Endothelial cell of umbilical vein (primary cell): ENCODE data around the gene PCDHA10. TPM values are rescaled to one million over a fixed set of nuclear protein-coding genes. Genes with fewer than 3 reads are reported as not detected.
A peak's percentile ranks its signal among the peaks of the same experiment; 100 is the strongest.

ENCODE experiments used
- BruUV-seq: library from RNA; stranded (reverse); fragments of 400-500 nt; replicated peaks from 2 replicates; lab custom pipeline; 2021; lab: Mats Ljungman, UMichigan
- CTCF ChIA-PET: fragments of 300-600, 350-600 bp; sonication (Branson Sonifier 250); formaldehyde crosslinking; loops from one replicate; lab custom pipeline; 2021; ENCODE audit warnings: antibody characterized with exemption, inconsistent platforms; lab: Charles Lee
- POLR2A ChIA-PET: fragments of 300-600, 350-600 bp; sonication (Branson Sonifier 250); formaldehyde crosslinking; loops from one replicate; lab custom pipeline; 2021; ENCODE audit warnings: antibody characterized with exemption, inconsistent platforms; lab: Charles Lee
- DNase-seq: peaks from one replicate; pipeline ENCODE4 v3.0.0-alpha.2; 2011; ENCODE audit warnings: low read depth, low spot score
- FAIRE-seq: peaks from 2 replicates; lab custom pipeline; 2011; peaks lifted over from hg19 to GRCh38; lab: Jason Lieb, UNC
- H2AFZ ChIP-seq: 2 replicates; pipeline ENCODE4 v1.6.0; 2012; ENCODE audit warnings: low read depth, low read length, control low read depth, inconsistent platforms
- H3K27ac ChIP-seq: 2 replicates; pipeline ENCODE4 v1.5.1; 2011; ENCODE audit warnings: low read depth, mild to moderate bottlenecking, control low read depth, low read length, moderate library complexity; ENCODE audit not compliant: insufficient read depth
- H3K27me3 ChIP-seq, 2 experiments: 2 replicates each; pipeline versions ENCODE4 v1.6.0 to v1.6.1; 2011; ENCODE audit warnings: low read length in 2 of 2, mixed read lengths in 1 of 2; ENCODE audit not compliant: control insufficient read depth in 2 of 2, insufficient read depth in 2 of 2
- H3K36me3 ChIP-seq, 2 experiments: 2 replicates in 1 of 2; 3 replicates in 1 of 2; pipeline ENCODE4 v1.5.1; 2011; ENCODE audit warnings: low read length in 2 of 2, mild to moderate bottlenecking in 1 of 2, moderate library complexity in 1 of 2; ENCODE audit not compliant: control insufficient read depth in 2 of 2, insufficient read depth in 2 of 2; ENCODE audit errors: extremely low read depth in 1 of 2
- H3K4me1 ChIP-seq: 3 replicates; pipeline ENCODE4 v1.5.1; 2011; ENCODE audit warnings: mild to moderate bottlenecking, low read length; ENCODE audit not compliant: control insufficient read depth, insufficient read depth; ENCODE audit errors: extremely low read depth
- H3K4me2 ChIP-seq: 2 replicates; pipeline ENCODE4 v1.6.1; 2011; ENCODE audit warnings: low read length, control low read depth, mixed read lengths; ENCODE audit not compliant: insufficient read depth
- H3K4me3 ChIP-seq, 3 experiments: fragments of 200-600 bp in 1 of 3; sonication (generic), shearing (Covaris generic) in 1 of 3; replicated peaks in 1 of 3; 2 replicates each; pipeline ENCODE4 v1.5.1; 2011 to 2016; ENCODE audit warnings: control low read depth in 3 of 3, low read length in 3 of 3, mild to moderate bottlenecking in 2 of 3, inconsistent platforms in 1 of 3, low read depth in 1 of 3, moderate library complexity in 1 of 3; ENCODE audit not compliant: insufficient read depth in 1 of 3
- H3K79me2 ChIP-seq: 2 replicates; pipeline ENCODE4 v1.6.0; 2012; ENCODE audit warnings: low read length, inconsistent platforms; ENCODE audit not compliant: control insufficient read depth, insufficient read depth
- H3K9ac ChIP-seq: replicated peaks from 2 replicates; pipeline ENCODE3; 2011; ENCODE audit warnings: low read length, control low read depth; ENCODE audit not compliant: insufficient read depth; ENCODE audit errors: extremely low read depth
- H3K9me1 ChIP-seq: replicated peaks from 3 replicates; pipeline ENCODE4 v1.6.0; 2011; ENCODE audit warnings: mild to moderate bottlenecking, low read length; ENCODE audit not compliant: control insufficient read depth, insufficient read depth; ENCODE audit errors: extremely low read depth
- H3K9me3 ChIP-seq: replicated peaks from 2 replicates; pipeline ENCODE4 v1.5.1; 2012; ENCODE audit warnings: low read length, inconsistent platforms; ENCODE audit not compliant: control insufficient read depth, insufficient read depth
- H4K20me1 ChIP-seq: replicated peaks from 2 replicates; pipeline ENCODE3; 2011; ENCODE audit warnings: mild to moderate bottlenecking, low read length; ENCODE audit not compliant: control insufficient read depth, insufficient read depth; ENCODE audit errors: extremely low read depth
- EZH2 ChIP-seq: IDR thresholded peaks from 2 replicates; pipeline ENCODE4 v1.6.1; 2012; ENCODE audit warnings: borderline replicate concordance, low read depth, mild to moderate bottlenecking, moderate library complexity, low read length, inconsistent platforms; ENCODE audit not compliant: severe bottlenecking
- FOS ChIP-seq: IDR thresholded peaks from 2 replicates; pipeline ENCODE4 v1.6.1; 2011; ENCODE audit warnings: mild to moderate bottlenecking, low read length, moderate library complexity, borderline replicate concordance; ENCODE audit not compliant: insufficient read depth
- POLR2AphosphoS5 ChIP-seq: IDR thresholded peaks from 2 replicates; pipeline ENCODE4 v1.6.1; 2012; ENCODE audit warnings: low read depth, mild to moderate bottlenecking, control low read depth, low read length, moderate library complexity; ENCODE audit not compliant: insufficient read depth
- dilution Hi-C: fragments of 300-500 bp; cut with MboI; formaldehyde crosslinking; loops from one replicate; pipeline ENCODE4 v1.15.0; 2019; ENCODE audit warnings: low sequenced_read_pairs; ENCODE audit not compliant: extremely low pct_ligation_motif_present
- intact Hi-C: fragments of 100-400 bp; cut with micrococcal nuclease; formaldehyde crosslinking; loops from one replicate; pipeline ENCODE4 v1.10.0; 2022
- polyA plus RNA-seq, 4 experiments: library from polyadenylated mRNA; depleted of rRNA in 3 of 4; stranded (reverse) in 3 of 4; unstranded in 1 of 4; fragments of >200 nt; gene quantifications; 2 replicates each; pipeline versions ENCODE4 v1.2.1 to v1.2.3, GENCODE V29; 2011 to 2012; ENCODE audit warnings: missing spikeins in 1 of 4
- total RNA-seq: library from RNA; stranded (reverse); gene quantifications from 2 replicates; pipeline ENCODE4 v1.2.3, GENCODE V29; 2021
- TF ChIP-seq, protein P1 (sequence below), 2 donors: IDR thresholded peaks; 1 replicate in 1 of 2; 2 replicates in 1 of 2; pipeline ENCODE4 v1.5.1; 2011; ENCODE audit warnings: low read length in 2 of 2, mild to moderate bottlenecking in 2 of 2, moderate library complexity in 2 of 2, control low read depth in 1 of 2, inconsistent platforms in 1 of 2, low read depth in 1 of 2; ENCODE audit not compliant: insufficient read depth in 1 of 2; ENCODE audit errors: extremely low read depth in 1 of 2

Gene PCDHA10
- total and polyA plus RNA-seq, 2 donors (not counting 3 experiments of a cell fraction or from before 2014, with no cell fraction given): 0.11 to 0.18 TPM

DNA sequence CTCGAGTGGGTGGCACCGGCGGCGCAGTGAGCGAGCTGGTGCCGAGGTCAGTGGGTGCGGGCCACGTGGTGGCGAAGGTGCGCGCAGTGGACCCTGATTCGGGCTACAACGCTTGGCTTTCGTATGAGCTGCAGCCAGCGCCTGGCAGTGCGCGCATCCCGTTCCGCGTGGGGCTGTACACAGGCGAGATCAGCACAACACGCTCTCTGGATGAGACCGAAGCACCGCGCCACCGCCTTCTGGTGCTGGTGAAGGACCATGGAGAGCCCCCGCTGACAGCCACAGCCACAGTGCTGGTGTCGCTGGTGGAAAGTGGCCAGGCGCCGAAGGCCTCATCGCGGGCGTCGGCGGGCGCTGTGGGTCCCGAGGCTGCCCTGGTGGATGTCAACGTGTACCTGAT lies 32.2 kb upstream of the PCDHA10 start:
- Histone ChIP-seq H2AFZ (no peak overlapping the region), H3K4me2 (no peak overlapping the region), H3K36me3 (no peaks in the 10 kb centered on the region), H3K27ac (no peak overlapping the region), H3K9ac (no peak overlapping the region), H3K27me3 (no peaks in the 10 kb centered on the region), H3K9me1 (no peaks in the 10 kb centered on the region), H3K4me1 (no peaks in the 10 kb centered on the region), H3K4me3 (no peak overlapping the region), H3K9me3 (no peaks in the 10 kb centered on the region), H3K79me2 (no peaks in the 10 kb centered on the region), H4K20me1 (no peaks in the 10 kb centered on the region)
- FAIRE-seq: no peak
- BruUV-seq: no TSS peak
- CTCF ChIA-PET: no interaction called here
- TF ChIP-seq POLR2AphosphoS5: no peak
- TF ChIP-seq FOS: no peak
- POLR2A ChIA-PET: no interaction called here
- intact Hi-C loops (no loop called here), dilution Hi-C loops (no loop called here)
- no peak for DNase-seq

DNA sequence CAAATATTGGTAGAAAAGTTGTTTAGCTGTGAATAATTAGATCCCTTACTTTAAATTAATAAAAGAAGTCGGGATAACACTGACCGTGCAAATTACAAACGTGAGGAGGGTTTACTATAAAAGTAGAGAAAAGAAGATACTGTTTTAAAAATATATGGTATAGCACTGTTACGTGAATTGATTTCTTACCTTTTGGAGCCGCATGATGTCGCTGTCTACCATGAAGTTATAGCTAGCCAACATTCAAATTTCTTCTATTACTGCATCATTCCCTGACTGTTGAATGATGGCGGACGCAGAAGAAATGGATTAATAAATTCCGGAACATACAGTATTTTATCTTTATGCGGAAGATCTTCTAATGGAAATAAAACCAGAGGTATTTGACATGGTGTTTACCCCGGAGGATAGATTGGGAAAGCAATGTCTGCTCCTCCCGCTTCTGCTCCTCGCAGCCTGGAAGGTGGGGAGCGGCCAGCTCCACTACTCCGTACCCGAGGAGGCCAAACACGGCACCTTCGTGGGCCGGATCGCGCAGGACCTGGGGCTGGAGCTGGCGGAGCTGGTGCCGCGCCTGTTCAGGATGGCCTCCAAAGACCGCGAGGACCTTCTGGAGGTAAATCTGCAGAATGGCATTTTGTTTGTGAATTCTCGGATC lies 27.9 kb upstream of the PCDHA10 start, which contains the start of gene PCDHA6:
Gene PCDHA6 (plus strand): TSS at position 257 of the 658 bp plus-strand sequence. CDS start 132 bp downstream, at position 389.
- Histone ChIP-seq H3K36me3 (no peaks in the 10 kb centered on the region), H3K9ac (no peak within 1 kb of the TSS), H3K9me3 (no peaks in the 10 kb centered on the region), H3K9me1 (no peaks in the 10 kb centered on the region), H3K4me2 (no peak within 1 kb of the TSS), H3K27me3 (no peaks in the 10 kb centered on the region), H3K27ac (no peak within 1 kb of the TSS), H3K4me3 (no peak within 1 kb of the TSS), H2AFZ (no peak within 1 kb of the TSS), H3K4me1 (no peaks in the 10 kb centered on the region), H4K20me1 (no peaks in the 10 kb centered on the region), H3K79me2 (no peaks in the 10 kb centered on the region)
- no TSS peak for BruUV-seq
- TF ChIP-seq, protein P1, sequence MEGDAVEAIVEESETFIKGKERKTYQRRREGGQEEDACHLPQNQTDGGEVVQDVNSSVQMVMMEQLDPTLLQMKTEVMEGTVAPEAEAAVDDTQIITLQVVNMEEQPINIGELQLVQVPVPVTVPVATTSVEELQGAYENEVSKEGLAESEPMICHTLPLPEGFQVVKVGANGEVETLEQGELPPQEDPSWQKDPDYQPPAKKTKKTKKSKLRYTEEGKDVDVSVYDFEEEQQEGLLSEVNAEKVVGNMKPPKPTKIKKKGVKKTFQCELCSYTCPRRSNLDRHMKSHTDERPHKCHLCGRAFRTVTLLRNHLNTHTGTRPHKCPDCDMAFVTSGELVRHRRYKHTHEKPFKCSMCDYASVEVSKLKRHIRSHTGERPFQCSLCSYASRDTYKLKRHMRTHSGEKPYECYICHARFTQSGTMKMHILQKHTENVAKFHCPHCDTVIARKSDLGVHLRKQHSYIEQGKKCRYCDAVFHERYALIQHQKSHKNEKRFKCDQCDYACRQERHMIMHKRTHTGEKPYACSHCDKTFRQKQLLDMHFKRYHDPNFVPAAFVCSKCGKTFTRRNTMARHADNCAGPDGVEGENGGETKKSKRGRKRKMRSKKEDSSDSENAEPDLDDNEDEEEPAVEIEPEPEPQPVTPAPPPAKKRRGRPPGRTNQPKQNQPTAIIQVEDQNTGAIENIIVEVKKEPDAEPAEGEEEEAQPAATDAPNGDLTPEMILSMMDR (IDR thresholded peaks at IDR 0.05; ENCODE audit: extremely low read depth in 1 of 2, insufficient read depth in 1 of 2, low read depth in 1 of 2, low read length in 2 of 2): peak in 1 of 2 donors; percentile 4
- TF ChIP-seq EZH2 (no peak), FOS (no peak)
- intact Hi-C loops (no loop called here), dilution Hi-C loops (no loop called here)
- ChIA-PET POLR2A (no interaction called here), CTCF (interaction anchor here (0.8 to 1.4 kb wide), 2 partner anchors 20 to 42 kb away, joined by 3 to 4 read pairs; partner anchors contain the start of gene PCDHA1)
- peak; percentile 4 for DNase-seq
- no peak for FAIRE-seq
